Measurements from ENCODE around the gene ICE2.

Gene ICE2

GRCh38 chr15:60479361-60480110 is 594 bp upstream of the ICE2 start:
- no peaks in the 10 kb centered on the region for H3K9me3 ChIP-seq (ENCODE audit: control insufficient read depth, low read length)
- H3K27ac ChIP-seq: peak overlapping the region; percentile 97
- H3K27me3 ChIP-seq (ENCODE audit: control insufficient read depth, insufficient read depth, low read length): no peaks in the 10 kb centered on the region
- H3K4me2 ChIP-seq (ENCODE audit: low read length): peak overlapping the region; percentile 75
- peak overlapping the region; percentile 76 for H2AFZ ChIP-seq
- TF ChIP-seq CTCF (IDR thresholded peaks at IDR 0.05): no peak
- H3K36me3 ChIP-seq (ENCODE audit: control insufficient read depth, insufficient read depth, low read length): no peaks in the 10 kb centered on the region
- H3K4me3 ChIP-seq (ENCODE audit: low read depth, low read length): peak overlapping the region; percentile 72
- no peak overlapping the region for H3K9ac ChIP-seq
- peaks cover 3% of the 10 kb centered on the region for H3K4me1 ChIP-seq
- H3K79me2 ChIP-seq: peaks cover 10% of the 10 kb centered on the region

- Histone ChIP-seq H3K27me3 (ENCODE audit: control insufficient read depth, insufficient read depth, low read length) (no peaks in the 10 kb centered on the region), H3K4me1 (peaks cover 3% of the 10 kb centered on the region), H3K4me3 (ENCODE audit: low read depth, low read length) (peak overlapping the region; percentile 72), H3K9ac (peak overlapping the region; percentile 59), H3K36me3 (ENCODE audit: control insufficient read depth, insufficient read depth, low read length) (no peaks in the 10 kb centered on the region), H3K79me2 (peaks cover 10% of the 10 kb centered on the region), H2AFZ (peak overlapping the region; percentile 76), H3K9me3 (ENCODE audit: control insufficient read depth, low read length) (no peaks in the 10 kb centered on the region), H3K4me2 (ENCODE audit: low read length) (peak overlapping the region; percentile 75), H3K27ac (peak overlapping the region; percentile 97)
- TF ChIP-seq CTCF (IDR thresholded peaks at IDR 0.05): no peak
Measured at GRCh38 chr15:60477916-60478565, 901 bp downstream of the ICE2 start.

- Histone ChIP-seq H3K4me1 (peaks cover 3% of the 10 kb centered on the region), H3K79me2 (peaks cover 10% of the 10 kb centered on the region), H3K9ac (no peak overlapping the region), H3K36me3 (ENCODE audit: control insufficient read depth, insufficient read depth, low read length) (no peaks in the 10 kb centered on the region), H3K4me2 (ENCODE audit: low read length) (no peak overlapping the region), H2AFZ (no peak overlapping the region), H3K4me3 (ENCODE audit: low read depth, low read length) (no peak overlapping the region), H3K9me3 (ENCODE audit: control insufficient read depth, low read length) (no peaks in the 10 kb centered on the region), H3K27me3 (ENCODE audit: control insufficient read depth, insufficient read depth, low read length) (no peaks in the 10 kb centered on the region), H3K27ac (peak overlapping the region; percentile 97)
- no peak for TF ChIP-seq CTCF (IDR thresholded peaks at IDR 0.05)
Measured at GRCh38 chr15:60477164-60477563, 1.8 kb downstream of the ICE2 start.

GRCh38 chr15:60476713-60477112 is 2.2 kb downstream of the ICE2 start:
- H3K4me1 ChIP-seq: peaks cover 3% of the 10 kb centered on the region
- no peak for TF ChIP-seq CTCF (IDR thresholded peaks at IDR 0.05)

More at GRCh38 chr15:60476713-60477112, 2.2 kb downstream of the ICE2 start:
- H3K9ac ChIP-seq: no peak overlapping the region
- H3K9me3 ChIP-seq (ENCODE audit: control insufficient read depth, low read length): no peaks in the 10 kb centered on the region
- no peak overlapping the region for H2AFZ ChIP-seq
- H3K4me3 ChIP-seq (ENCODE audit: low read depth, low read length): no peak overlapping the region
- no peaks in the 10 kb centered on the region for H3K36me3 ChIP-seq (ENCODE audit: control insufficient read depth, insufficient read depth, low read length)
- no peak overlapping the region for H3K4me2 ChIP-seq (ENCODE audit: low read length)
- H3K79me2 ChIP-seq: peaks cover 10% of the 10 kb centered on the region
- no peaks in the 10 kb centered on the region for H3K27me3 ChIP-seq (ENCODE audit: control insufficient read depth, insufficient read depth, low read length)
- H3K27ac ChIP-seq: peak overlapping the region; percentile 97
